ENCODE results near the gene TNNI3K.

Gene TNNI3K

GRCh38 chr1:74420467-74420866, 185.3 kb downstream of the TNNI3K start:
- TF ChIP-seq CTCF (IDR thresholded peaks at IDR 0.05; ENCODE audit: extremely low read depth, insufficient read depth, missing control alignments) = no peak
- no peak for DNase-seq (ENCODE audit: low spot score)
- in situ Hi-C loops (cut with MboI; ENCODE audit: low pct_unique_long_range_greater_than_20kb, low sequenced_read_pairs, unreplicated experiment) = no loop called here

- in situ Hi-C loops (cut with MboI; ENCODE audit: low pct_unique_long_range_greater_than_20kb, low sequenced_read_pairs, unreplicated experiment) = no loop called here
- TF ChIP-seq CTCF (IDR thresholded peaks at IDR 0.05; ENCODE audit: extremely low read depth, insufficient read depth, missing control alignments) = no peak
- DNase-seq (ENCODE audit: low spot score) = no peak
Observed at GRCh38 chr1:74422421-74423292, 187.5 kb downstream of the TNNI3K start.

- DNase-seq (ENCODE audit: low spot score) = no peak
- no peak for TF ChIP-seq CTCF (IDR thresholded peaks at IDR 0.05; ENCODE audit: extremely low read depth, insufficient read depth, missing control alignments)
- in situ Hi-C loops (cut with MboI; ENCODE audit: low pct_unique_long_range_greater_than_20kb, low sequenced_read_pairs, unreplicated experiment) = no loop called here
Observed at GRCh38 chr1:74423471-74423870, 188.3 kb downstream of the TNNI3K start.

GRCh38 chr1:74425676-74426075, 190.5 kb downstream of the TNNI3K start:
- in situ Hi-C loops (cut with MboI; ENCODE audit: low pct_unique_long_range_greater_than_20kb, low sequenced_read_pairs, unreplicated experiment) = no loop called here
- no peak for TF ChIP-seq CTCF (IDR thresholded peaks at IDR 0.05; ENCODE audit: extremely low read depth, insufficient read depth, missing control alignments)
- no peak for DNase-seq (ENCODE audit: low spot score)

GRCh38 chr1:74426208-74426937, 191.2 kb downstream of the TNNI3K start:
- no peak for DNase-seq (ENCODE audit: low spot score)
- no peak for TF ChIP-seq CTCF (IDR thresholded peaks at IDR 0.05; ENCODE audit: extremely low read depth, insufficient read depth, missing control alignments)
- in situ Hi-C loops (cut with MboI; ENCODE audit: low pct_unique_long_range_greater_than_20kb, low sequenced_read_pairs, unreplicated experiment) = no loop called here

- no peak for TF ChIP-seq CTCF (IDR thresholded peaks at IDR 0.05; ENCODE audit: extremely low read depth, insufficient read depth, missing control alignments)
- DNase-seq (ENCODE audit: low spot score) = no peak
- in situ Hi-C loops (cut with MboI; ENCODE audit: low pct_unique_long_range_greater_than_20kb, low sequenced_read_pairs, unreplicated experiment) = no loop called here
Observed at GRCh38 chr1:74427681-74428080, 192.5 kb downstream of the TNNI3K start.
